GM18498 (cell line): Measurements from ENCODE around the gene SLC35G3.
A peak's percentile ranks its signal among the peaks of the same experiment; 100 is the strongest.
"Not testable (repeated sequence)": the region's sequence is repeated elsewhere in the genome, so short reads cannot be mapped to it uniquely, and the experiment has no call there.

Experiments used
- ATAC-seq: cut with Tn5 transposase; IDR thresholded peaks from one replicate; pipeline ENCODE4 v1.9.1; 2021; ENCODE audit warnings: mild to moderate bottlenecking, moderate library complexity; ENCODE audit not compliant: unreplicated experiment

SLC35G3 gene

DNA sequence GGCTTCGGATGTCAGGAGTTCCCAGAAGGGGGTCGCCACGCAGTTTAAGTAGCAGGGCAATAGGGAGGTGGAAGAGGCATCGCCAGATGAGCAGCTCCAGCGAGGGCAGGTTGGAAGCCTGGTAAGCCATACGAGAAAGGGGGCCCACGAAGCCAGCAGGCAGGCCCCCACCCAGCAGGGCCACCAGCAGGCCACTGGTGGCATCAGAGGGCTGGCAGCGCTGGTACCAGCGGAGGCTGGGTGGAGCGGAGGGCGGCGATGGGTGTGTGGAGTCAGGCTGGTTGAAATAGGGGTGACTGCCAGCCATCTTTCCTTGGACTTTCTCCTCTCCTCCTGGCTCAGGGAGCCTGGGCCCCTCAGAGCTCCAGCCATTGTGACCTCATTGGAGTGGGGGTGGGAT lies at the start of gene SLC35G3:
Gene SLC35G3 (minus strand): TSS at position 393 of the 400 bp plus-strand sequence. CDS start 86 bp downstream, at position 307.
- not testable (repeated sequence) for ATAC-seq

GRCh38 chr17:35243561-35244340 lies 49.6 kb upstream of the SLC35G3 start:
- ATAC-seq = no peak

- peak; percentile 68 for ATAC-seq
These were observed 48.8 kb upstream of the SLC35G3 start, which contains the start of gene SLFN5 for GRCh38 chr17:35242805-35243560. SLFN5 (plus strand) TSS chr17:35243072; CDS start chr17:35258691, 15,619 bp downstream.

GRCh38 chr17:35242158-35242804 lies 48.1 kb upstream of the SLC35G3 start:
- peak; percentile 57 for ATAC-seq

- ATAC-seq = no peak
These were observed 47.3 kb upstream of the SLC35G3 start for GRCh38 chr17:35241520-35241919.

DNA sequence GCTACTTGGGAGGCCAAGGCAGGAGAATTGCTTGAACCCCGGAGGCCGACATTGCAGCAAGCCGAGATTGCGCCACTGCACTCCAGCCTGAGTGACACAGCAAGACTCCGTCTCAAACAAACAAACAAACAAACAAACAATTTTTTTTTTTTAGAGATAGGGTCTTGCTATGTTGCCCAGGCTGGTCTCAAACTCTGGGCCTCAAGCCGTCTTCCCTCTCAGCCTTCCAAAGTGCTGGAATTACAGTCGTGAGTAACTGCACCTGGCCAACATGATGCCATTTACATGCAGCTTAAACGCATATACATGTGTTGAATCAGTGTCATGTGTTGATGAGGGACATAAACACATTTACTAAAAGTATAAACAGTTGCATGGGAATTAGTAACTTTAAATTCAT lies 46.7 kb upstream of the SLC35G3 start:
- no peak for ATAC-seq

- no peak for ATAC-seq
These were observed 45.6 kb upstream of the SLC35G3 start for GRCh38 chr17:35239823-35240222.

DNA sequence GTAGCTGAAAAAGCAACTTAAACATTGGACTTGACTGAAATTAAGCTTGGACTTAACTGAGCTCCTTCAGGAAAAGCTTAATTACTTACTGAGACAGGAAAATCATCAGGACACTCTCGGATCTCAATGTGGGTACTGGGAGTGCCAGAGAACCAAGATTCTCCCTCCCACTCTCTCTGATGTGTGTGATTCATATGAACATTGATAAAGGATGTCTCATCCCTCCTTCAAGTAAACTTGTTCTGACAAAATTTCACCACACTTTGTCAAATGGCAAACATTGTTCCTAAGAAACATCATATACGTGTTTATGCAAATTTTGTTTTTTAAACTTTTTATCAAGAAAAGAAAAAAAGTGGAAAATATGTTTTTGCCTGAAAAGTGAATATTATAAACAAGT lies 44.6 kb upstream of the SLC35G3 start:
- ATAC-seq = no peak

GRCh38 chr17:35236821-35237220 lies 42.6 kb upstream of the SLC35G3 start:
- no peak for ATAC-seq

GRCh38 chr17:35235917-35236316 lies 41.7 kb upstream of the SLC35G3 start:
- ATAC-seq = no peak

DNA sequence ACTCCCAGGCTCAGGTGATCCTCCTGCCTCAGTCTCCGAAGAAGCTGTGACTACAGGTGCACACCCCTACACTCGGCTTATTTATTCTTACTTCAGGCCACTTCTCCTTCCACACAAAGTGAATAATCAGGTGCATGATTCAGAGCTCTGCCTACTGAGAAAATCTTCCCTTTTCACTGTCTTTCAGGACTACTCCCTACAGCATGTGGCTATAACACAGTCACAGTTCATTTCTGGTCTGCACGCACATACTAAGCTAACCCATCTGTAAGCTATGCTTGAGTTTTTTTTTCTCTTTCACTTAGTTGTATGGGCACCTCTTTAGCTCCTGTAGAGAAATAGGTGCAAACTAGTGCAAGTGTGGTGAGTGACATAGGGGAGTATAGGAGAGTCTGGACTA lies 41.1 kb upstream of the SLC35G3 start:
- no peak for ATAC-seq

DNA sequence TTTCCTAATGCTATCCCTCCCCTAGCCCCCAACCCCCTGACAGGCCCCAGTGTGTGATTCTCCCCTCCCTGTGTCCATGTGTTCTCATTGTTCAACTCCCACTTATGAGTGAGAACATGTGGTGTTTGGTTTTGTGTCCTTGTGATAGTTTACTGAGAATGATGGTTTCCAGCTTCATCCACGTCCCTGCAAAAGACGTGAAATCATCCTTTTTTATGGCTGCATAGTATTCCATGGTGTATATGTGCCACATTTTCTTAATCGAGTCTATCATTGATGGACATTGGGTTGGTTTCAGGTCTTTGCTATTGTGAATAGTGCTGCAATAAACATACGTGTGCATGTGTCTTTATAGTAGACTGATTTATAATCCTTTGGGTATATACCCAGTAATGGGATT lies 40.1 kb upstream of the SLC35G3 start:
- ATAC-seq = not testable (repeated sequence)

GRCh38 chr17:35229638-35230037 lies 35.4 kb upstream of the SLC35G3 start:
- no peak for ATAC-seq

DNA sequence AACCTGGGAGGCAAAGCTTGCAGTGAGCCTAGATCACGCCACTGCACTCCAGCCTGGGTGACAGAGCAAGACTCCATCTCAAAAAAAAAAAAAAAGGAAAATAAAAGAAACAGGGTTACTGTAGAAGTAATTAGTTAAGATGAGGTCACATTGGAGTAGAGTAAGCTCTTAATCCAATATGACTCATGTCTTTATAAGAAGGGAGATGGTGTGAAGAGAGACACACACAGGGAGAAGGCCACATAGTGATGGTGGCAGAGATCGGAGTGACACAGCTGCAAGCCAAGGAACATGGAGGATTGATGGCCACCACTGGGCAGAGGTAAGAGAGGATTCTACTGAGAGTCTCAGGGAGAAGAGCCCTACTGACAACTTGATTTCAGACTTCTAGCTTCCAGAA lies 33.4 kb upstream of the SLC35G3 start:
- no peak for ATAC-seq

DNA sequence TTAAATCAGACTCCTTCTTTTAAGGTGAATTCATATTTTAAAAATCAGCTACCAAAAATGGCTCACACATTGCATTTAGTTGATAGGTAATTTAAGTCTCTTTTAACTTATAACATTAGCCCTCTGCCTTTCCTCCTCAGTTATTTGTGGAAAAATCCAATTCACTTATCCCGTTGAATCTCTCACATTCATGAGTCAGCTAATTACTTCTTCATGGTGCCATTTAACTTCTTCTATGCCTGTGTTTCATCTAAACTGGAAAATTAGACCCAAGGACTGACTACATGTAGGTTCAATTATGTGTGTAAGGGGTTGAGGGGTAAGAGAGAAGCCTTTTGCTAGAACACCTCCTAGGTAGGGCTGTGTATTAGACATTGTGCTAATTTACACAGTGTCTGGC lies 30.2 kb upstream of the SLC35G3 start:
- ATAC-seq = no peak

GRCh38 chr17:35222452-35222851 lies 28.3 kb upstream of the SLC35G3 start:
- ATAC-seq = no peak

DNA sequence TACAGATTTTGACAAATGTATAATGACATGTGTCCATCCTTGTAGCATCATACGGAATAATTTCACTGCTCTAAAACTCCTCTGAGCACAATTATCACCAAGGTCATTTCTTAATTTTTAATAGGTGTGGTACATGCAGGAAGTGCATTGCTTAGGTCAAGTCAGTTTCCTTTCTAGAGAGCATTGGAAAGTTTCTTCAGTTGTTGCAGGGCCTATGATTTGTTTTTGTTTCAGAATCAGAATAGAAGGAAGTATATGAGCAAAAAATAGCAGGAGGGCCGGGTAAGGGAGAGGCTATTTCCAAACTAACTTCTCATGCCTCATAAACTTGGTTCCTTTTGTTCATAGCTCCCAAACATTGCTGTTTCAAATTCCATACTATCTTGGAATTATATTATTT lies 24.7 kb upstream of the SLC35G3 start:
- ATAC-seq = no peak

GRCh38 chr17:35217107-35217506 lies 22.9 kb upstream of the SLC35G3 start:
- ATAC-seq = no peak

DNA sequence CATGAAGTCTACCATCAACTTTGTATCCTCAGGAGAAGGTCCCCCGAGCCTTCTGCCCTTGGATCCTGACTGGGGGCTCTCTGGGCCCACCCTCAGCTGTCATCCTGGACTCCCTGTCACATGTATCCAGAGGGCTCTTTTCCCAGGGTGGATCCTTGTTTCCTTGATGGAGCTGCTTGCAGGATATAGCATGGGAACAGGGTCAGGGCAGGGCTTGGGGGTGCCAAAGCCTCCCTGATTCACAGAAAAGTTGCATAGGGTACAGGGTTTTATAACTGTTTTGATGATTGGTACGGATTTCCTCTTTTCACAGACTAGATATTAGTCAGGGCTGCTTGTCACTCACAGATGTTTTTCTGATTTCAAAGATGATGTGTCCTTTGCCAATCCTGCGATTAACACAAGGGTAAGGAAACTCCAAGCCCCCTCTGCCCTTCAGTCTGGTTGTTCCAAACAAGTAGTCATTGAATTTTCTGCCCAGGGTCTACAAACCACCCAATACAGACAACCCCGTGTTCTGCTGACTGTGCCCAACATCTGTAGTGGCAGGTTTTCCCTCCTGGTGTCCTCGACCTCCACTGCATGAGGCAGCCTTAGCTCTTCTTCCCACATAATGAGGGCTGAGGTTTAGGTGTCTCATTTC lies 20.6 kb upstream of the SLC35G3 start:
- no peak for ATAC-seq

DNA sequence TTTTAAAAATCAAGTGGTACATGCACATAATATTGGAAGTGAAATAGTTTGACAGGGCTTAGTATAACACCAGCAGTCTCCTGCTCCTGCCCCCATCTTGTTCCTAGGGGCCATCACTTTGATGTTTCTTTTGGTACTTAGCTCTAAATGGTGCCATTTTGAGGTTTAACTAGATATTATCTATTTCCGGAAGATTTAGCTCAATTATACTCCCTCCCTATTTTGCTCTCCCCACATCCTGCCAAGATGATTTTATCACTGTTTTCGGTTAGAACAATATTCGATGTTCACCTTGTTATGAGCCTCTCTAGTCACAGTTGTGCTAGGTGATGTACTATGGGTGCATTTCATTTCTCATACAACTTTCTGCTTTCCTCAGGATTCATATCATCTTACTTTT lies 20.0 kb upstream of the SLC35G3 start:
- ATAC-seq = no peak

DNA sequence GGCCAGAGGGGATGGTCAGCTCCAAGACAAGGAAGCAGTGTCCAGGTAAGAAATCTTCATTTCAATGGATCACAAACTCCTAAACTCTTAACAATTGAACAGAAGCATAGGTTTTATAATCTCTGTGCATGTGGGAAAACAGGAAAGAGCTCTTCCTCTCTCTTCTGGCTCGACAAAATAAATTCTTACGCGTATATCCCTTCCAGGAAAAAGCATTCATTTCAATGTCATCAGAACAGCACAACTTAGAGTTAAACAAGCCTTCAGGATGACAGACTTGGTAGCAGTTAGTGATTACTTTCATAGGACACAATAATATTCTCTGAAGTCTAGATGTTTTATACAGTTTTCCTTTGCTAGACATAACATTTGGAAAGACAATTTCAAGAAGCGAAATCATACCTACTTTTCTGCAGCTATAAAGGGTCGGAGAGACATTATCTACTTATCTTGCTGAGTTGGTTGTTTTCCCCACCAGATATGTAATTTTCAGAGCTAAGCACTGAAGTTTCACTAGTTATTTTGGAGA lies 19.3 kb upstream of the SLC35G3 start:
- ATAC-seq = no peak
